SK-N-SH treated with all-trans-retinoic acid at 6 μM for 48 hours (cell line): ENCODE measurements around the gene SLC35F3.

ENCODE experiments used
- CSDC2 ChIP-seq: fragments of 250-450 bp; sonication (Bioruptor Pico); IDR thresholded peaks from 2 replicates; pipeline ENCODE4 v1.5.0; 2020; ENCODE audit warnings: mild to moderate bottlenecking, moderate library complexity
- GLIS3 ChIP-seq: fragments of 250-450 bp; sonication (Bioruptor Pico); IDR thresholded peaks from 2 replicates; pipeline ENCODE4 v1.5.0; 2020; ENCODE audit warnings: mild to moderate bottlenecking, moderate library complexity
- OSR1 ChIP-seq: fragments of 250-450 bp; sonication (Bioruptor Pico); IDR thresholded peaks from 2 replicates; pipeline ENCODE4 v1.8.0; 2022; ENCODE audit warnings: moderate library complexity, mild to moderate bottlenecking, inconsistent platforms
- PPARA ChIP-seq: fragments of 250-450 bp; sonication (Bioruptor Pico); IDR thresholded peaks from 2 replicates; pipeline ENCODE4 v1.5.0; 2020; ENCODE audit warnings: mild to moderate bottlenecking, borderline replicate concordance
- RARB ChIP-seq: fragments of 250-450 bp; sonication (Bioruptor Pico); IDR thresholded peaks from 2 replicates; pipeline ENCODE4 v1.8.0; 2021; ENCODE audit warnings: mild to moderate bottlenecking, moderate library complexity
- TCF4 ChIP-seq: fragments of 250-450 bp; sonication (Bioruptor Pico); IDR thresholded peaks from 2 replicates; pipeline ENCODE4 v1.8.0; 2021; ENCODE audit warnings: mild to moderate bottlenecking, moderate library complexity, borderline replicate concordance
- ZFP3 ChIP-seq: fragments of 250-450 bp; sonication (Bioruptor Pico); IDR thresholded peaks from 2 replicates; pipeline ENCODE4 v1.5.0; 2020; ENCODE audit warnings: mild to moderate bottlenecking, moderate library complexity
- ZFP30 ChIP-seq: fragments of 450-650 bp; formaldehyde crosslinking; IDR thresholded peaks from 2 replicates; pipeline ENCODE4 v1.5.0; 2022; ENCODE audit warnings: mild to moderate bottlenecking, moderate library complexity
- ZNF565 ChIP-seq: fragments of 450-650 bp; formaldehyde crosslinking; conservative IDR thresholded peaks from 2 replicates; pipeline ENCODE4 v1.5.0; 2020; ENCODE audit warnings: low read depth, mild to moderate bottlenecking, moderate library complexity
- ZNF8 ChIP-seq: fragments of 450-650 bp; formaldehyde crosslinking; IDR thresholded peaks from 2 replicates; pipeline ENCODE4 v1.5.0; 2020; ENCODE audit warnings: mild to moderate bottlenecking, moderate library complexity
- TF ChIP-seq, protein P1 (sequence below): fragments of 250-450 bp; sonication (Bioruptor Pico); IDR thresholded peaks from 2 replicates; pipeline ENCODE4 v1.8.0; 2020; ENCODE audit warnings: mild to moderate bottlenecking, moderate library complexity, borderline replicate concordance
- TF ChIP-seq, protein P2 (sequence below): fragments of 250-450 bp; sonication (Bioruptor Pico); IDR thresholded peaks from 2 replicates; pipeline ENCODE4 v1.5.0; 2020; ENCODE audit warnings: mild to moderate bottlenecking, moderate library complexity
- TF ChIP-seq, protein P3 (sequence below): fragments of 250-450 bp; sonication (Bioruptor Pico); IDR thresholded peaks from 2 replicates; pipeline ENCODE4 v1.5.1; 2020; ENCODE audit warnings: low read depth, mild to moderate bottlenecking, moderate library complexity

DNA sequence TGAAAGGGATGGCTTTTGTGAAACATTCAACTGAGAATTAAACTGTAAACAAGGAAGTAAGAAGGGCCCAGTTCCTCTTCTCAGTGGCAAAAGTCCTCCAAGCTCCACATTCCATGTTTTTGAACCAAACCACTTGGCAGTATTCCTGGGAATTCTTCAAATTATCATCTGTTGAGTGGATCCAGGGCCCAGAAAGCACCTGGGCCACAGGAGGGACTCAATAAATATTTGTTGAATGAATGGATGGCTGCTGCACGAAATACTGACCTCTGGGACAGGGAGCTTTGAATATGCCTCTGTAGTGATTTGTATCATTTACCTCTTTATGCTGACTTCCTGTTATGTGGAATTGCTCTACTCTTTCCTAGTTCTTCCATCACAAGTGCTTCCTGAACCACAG, 4.7 kb downstream of the SLC35F3 start:
- TF ChIP-seq, protein P1, sequence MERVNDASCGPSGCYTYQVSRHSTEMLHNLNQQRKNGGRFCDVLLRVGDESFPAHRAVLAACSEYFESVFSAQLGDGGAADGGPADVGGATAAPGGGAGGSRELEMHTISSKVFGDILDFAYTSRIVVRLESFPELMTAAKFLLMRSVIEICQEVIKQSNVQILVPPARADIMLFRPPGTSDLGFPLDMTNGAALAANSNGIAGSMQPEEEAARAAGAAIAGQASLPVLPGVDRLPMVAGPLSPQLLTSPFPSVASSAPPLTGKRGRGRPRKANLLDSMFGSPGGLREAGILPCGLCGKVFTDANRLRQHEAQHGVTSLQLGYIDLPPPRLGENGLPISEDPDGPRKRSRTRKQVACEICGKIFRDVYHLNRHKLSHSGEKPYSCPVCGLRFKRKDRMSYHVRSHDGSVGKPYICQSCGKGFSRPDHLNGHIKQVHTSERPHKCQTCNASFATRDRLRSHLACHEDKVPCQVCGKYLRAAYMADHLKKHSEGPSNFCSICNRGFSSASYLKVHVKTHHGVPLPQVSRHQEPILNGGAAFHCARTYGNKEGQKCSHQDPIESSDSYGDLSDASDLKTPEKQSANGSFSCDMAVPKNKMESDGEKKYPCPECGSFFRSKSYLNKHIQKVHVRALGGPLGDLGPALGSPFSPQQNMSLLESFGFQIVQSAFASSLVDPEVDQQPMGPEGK = no peak
- TF ChIP-seq TCF4 (CRISPR knock-in tag) (no peak), OSR1 (CRISPR knock-in tag) (no peak), PPARA (CRISPR knock-in tag) (no peak), ZNF8 (CRISPR knock-in tag) (no peak), ZFP30 (CRISPR knock-in tag) (no peak), CSDC2 (CRISPR knock-in tag) (no peak), ZNF565 (no peak), GLIS3 (CRISPR knock-in tag) (no peak), RARB (CRISPR knock-in tag) (no peak), ZFP3 (CRISPR knock-in tag) (no peak)
- TF ChIP-seq, protein P2, sequence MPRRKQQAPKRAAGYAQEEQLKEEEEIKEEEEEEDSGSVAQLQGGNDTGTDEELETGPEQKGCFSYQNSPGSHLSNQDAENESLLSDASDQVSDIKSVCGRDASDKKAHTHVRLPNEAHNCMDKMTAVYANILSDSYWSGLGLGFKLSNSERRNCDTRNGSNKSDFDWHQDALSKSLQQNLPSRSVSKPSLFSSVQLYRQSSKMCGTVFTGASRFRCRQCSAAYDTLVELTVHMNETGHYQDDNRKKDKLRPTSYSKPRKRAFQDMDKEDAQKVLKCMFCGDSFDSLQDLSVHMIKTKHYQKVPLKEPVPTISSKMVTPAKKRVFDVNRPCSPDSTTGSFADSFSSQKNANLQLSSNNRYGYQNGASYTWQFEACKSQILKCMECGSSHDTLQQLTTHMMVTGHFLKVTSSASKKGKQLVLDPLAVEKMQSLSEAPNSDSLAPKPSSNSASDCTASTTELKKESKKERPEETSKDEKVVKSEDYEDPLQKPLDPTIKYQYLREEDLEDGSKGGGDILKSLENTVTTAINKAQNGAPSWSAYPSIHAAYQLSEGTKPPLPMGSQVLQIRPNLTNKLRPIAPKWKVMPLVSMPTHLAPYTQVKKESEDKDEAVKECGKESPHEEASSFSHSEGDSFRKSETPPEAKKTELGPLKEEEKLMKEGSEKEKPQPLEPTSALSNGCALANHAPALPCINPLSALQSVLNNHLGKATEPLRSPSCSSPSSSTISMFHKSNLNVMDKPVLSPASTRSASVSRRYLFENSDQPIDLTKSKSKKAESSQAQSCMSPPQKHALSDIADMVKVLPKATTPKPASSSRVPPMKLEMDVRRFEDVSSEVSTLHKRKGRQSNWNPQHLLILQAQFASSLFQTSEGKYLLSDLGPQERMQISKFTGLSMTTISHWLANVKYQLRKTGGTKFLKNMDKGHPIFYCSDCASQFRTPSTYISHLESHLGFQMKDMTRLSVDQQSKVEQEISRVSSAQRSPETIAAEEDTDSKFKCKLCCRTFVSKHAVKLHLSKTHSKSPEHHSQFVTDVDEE = no peak
- TF ChIP-seq, protein P3, sequence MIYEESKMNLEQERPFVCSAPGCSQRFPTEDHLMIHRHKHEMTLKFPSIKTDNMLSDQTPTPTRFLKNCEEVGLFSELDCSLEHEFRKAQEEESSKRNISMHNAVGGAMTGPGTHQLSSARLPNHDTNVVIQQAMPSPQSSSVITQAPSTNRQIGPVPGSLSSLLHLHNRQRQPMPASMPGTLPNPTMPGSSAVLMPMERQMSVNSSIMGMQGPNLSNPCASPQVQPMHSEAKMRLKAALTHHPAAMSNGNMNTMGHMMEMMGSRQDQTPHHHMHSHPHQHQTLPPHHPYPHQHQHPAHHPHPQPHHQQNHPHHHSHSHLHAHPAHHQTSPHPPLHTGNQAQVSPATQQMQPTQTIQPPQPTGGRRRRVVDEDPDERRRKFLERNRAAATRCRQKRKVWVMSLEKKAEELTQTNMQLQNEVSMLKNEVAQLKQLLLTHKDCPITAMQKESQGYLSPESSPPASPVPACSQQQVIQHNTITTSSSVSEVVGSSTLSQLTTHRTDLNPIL (CRISPR knock-in tag) = no peak
